HG03342 (cell line): ENCODE results near the gene PARP12.

ENCODE experiments used
- ATAC-seq: cut with Tn5 transposase; IDR thresholded peaks from one replicate; pipeline ENCODE4 v1.9.1; 2021; ENCODE audit warnings: mild to moderate bottlenecking, moderate library complexity; ENCODE audit not compliant: unreplicated experiment

The PARP12 gene

GRCh38 chr7:140060243-140060630 is 2.5 kb downstream of the PARP12 start:
- ATAC-seq: no peak

GRCh38 chr7:140059273-140060242 is 3.2 kb downstream of the PARP12 start:
- ATAC-seq: no peak

- no peak for ATAC-seq
Observed at GRCh38 chr7:140058517-140058916, 4.2 kb downstream of the PARP12 start.

- ATAC-seq: no peak
Observed at GRCh38 chr7:140057143-140057535, 5.6 kb downstream of the PARP12 start.

GRCh38 chr7:140056431-140057142 is 6.2 kb downstream of the PARP12 start:
- no peak for ATAC-seq

- no peak for ATAC-seq
Observed at GRCh38 chr7:140055833-140056232, 6.9 kb downstream of the PARP12 start.

GRCh38 chr7:140054751-140055150 is 8.0 kb downstream of the PARP12 start:
- no peak for ATAC-seq

GRCh38 chr7:140053812-140054539 is 8.8 kb downstream of the PARP12 start:
- peak; percentile 83 for ATAC-seq

- ATAC-seq: no peak
Observed at GRCh38 chr7:140051820-140052219, 10.9 kb downstream of the PARP12 start.

- ATAC-seq: no peak
Observed at GRCh38 chr7:140050100-140050499, 12.7 kb downstream of the PARP12 start.

GRCh38 chr7:140049339-140050024 is 13.3 kb downstream of the PARP12 start:
- ATAC-seq: no peak

GRCh38 chr7:140048989-140049338 is 13.8 kb downstream of the PARP12 start:
- ATAC-seq: no peak

GRCh38 chr7:140048138-140048537 is 14.6 kb downstream of the PARP12 start:
- no peak for ATAC-seq

- ATAC-seq: no peak
Observed at GRCh38 chr7:140047197-140047596, 15.6 kb downstream of the PARP12 start.

- ATAC-seq: no peak
Observed at GRCh38 chr7:140045697-140046096, 17.1 kb downstream of the PARP12 start.

- ATAC-seq: no peak
Observed at GRCh38 chr7:140044251-140044650, 18.5 kb downstream of the PARP12 start.

GRCh38 chr7:140042386-140042670 is 20.4 kb downstream of the PARP12 start:
- no peak for ATAC-seq

GRCh38 chr7:140041659-140042385 is 20.9 kb downstream of the PARP12 start:
- no peak for ATAC-seq

GRCh38 chr7:140039896-140040295 is 22.9 kb downstream of the PARP12 start:
- ATAC-seq: no peak

GRCh38 chr7:140039066-140039465 is 23.7 kb downstream of the PARP12 start:
- ATAC-seq: no peak
